SIG-M5 treated with dmso at 0.1 percent for 504 hours (cell line): ENCODE data around the gene ACSM4.
A peak's percentile ranks its signal among the peaks of the same experiment; 100 is the strongest.
"Not testable (repeated sequence)": the region's sequence is repeated elsewhere in the genome, so short reads cannot be mapped to it uniquely, and the experiment has no call there.

ENCODE experiments used
- DNase-seq: peaks from one replicate; lab custom pipeline; 2025; ENCODE audit not compliant: unreplicated experiment; lab: John Stamatoyannopoulos, UW

ACSM4 gene

DNA sequence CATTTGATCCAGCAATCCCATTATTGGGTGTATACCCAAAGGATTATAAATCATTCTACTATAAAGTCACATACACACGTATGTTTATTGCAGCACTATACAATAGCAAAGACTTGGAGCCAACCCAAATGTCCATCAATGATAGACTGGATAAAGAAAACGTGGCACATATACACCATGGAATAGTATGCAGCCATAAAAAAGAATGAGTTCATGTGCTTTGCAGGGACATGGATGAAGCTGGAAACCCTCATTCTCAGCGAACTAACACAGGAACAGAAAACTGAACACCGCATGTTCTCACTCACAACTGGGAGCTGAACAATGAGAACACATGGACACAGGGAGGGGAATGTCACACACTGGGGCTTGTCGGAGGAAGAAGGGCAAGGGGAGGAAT is 33.9 kb downstream of the ACSM4 start:
- not testable (repeated sequence) for DNase-seq

DNA sequence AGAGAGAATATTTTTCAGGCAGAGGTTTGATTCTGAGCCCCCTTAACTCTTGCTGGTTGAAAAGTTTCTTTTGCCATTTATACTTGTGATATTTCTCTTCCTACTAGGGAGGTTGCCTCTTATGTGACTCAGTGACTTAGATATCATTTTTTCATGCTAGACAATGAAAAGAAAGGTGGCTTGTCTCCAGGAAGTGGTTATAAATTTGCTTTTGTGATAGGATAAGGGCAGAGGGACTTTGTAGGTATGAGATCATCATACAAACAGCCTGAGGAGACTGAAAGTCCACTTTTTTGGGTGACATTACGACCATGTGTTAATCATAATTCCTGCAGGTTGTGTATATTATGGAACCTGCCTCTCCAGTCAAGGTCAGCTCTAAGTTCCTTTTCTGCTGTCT is 35.8 kb downstream of the ACSM4 start:
- no peak for DNase-seq

DNA sequence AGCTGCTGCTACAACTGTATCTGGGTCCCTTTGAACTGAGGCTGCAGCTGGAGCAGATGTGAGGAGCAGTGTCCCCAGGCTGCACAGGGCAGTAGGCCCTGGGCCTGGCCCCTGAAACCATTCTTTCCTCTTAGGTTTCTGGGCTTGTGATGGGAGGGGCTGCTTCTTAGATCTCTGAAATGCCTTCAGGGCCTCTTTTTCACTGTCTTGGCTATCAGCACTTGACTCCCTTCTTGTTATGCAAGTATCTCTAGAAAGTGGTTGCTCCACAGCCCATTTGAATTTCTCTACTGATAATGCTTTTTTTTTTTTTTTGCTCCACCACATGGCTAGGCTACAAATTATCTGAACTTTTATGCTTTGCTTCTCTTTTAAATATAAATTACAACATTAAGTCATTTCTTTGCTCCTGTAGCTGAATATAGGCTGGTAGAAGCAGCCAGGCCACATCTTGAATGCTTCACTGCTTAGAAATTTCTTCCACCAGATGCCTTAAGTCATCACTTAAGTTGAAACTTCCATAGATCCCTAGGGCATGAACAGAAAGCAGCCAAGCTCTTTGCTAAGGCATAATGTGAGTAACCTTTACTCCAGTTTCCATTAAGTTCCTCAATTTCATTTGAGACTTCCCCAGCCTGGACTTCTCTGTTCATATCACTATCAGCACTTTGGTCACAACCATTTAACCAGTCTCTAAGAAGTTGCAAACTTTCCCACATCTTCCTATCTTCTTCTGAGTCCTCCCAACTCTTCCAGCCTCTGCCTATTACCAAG is 41.1 kb downstream of the ACSM4 start:
- peak; percentile 13 for DNase-seq

DNA sequence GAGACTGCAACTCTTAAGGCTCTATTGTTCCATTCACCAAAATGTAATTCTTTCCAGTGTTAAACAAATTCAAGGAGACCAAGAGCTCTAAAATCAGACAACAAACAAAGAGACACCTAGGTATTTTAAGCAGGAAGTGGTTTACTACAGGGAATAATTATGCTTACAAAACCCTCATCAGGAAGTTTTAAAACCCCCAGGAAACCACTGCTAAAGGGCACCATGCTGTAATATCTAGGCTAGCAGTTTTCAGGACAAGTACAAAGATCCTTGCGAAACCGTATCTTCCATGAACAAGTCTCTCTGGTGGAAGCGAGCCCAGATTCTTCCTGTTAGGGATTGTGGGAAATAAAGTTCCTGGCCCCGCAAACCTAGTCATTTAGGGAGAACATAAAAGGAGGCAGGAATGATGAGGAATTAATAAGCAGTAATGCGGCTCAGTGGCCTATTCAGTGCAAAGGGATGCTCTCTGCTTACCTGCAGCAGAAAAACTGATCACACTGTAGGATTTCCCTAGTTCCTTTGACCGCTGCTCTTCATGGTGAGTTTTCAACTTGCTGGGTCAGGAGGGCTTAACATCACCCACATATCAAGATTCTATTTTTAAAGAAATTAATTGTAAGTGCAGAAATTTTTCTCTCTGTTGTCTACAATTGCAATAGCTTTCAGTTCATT is 42.8 kb downstream of the ACSM4 start:
- no peak for DNase-seq

DNA sequence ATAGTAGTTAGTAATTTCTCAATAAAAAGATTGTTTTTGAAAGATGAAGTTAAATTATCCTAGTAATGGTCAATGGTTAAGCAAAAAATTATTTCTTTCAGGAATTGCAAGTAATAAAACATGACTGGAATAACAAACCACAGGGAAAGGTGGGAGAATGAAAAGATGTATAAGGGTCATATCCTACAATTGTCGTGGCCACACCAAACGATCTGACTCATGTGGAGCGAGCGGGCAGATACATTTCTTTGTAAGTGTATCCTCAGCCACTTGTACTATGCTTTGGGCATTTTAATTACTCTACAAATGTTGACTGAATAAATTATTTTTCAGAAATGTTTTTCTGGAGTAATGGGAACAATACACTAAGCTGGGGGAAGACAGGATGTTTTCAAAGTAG is 45.5 kb downstream of the ACSM4 start:
- no peak for DNase-seq

DNA sequence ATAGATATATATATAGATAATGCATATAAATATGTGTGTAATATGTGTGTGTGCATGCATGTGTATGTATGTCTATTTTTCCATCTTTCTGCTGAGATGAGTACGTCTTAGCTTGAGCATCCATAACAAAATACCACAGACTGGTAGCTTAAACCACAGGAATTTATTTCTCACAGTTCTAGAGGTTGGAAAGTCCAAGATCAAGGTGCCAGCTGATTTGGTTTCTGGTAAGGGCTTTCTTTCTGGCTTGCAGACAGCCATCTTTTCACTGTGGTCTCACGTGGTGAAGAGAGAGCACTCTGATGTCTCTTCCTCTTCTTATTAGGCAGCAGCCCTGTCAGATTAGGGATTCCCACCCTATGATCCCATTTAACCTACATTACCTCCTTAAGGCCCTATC is 47.3 kb downstream of the ACSM4 start:
- no peak for DNase-seq

DNA sequence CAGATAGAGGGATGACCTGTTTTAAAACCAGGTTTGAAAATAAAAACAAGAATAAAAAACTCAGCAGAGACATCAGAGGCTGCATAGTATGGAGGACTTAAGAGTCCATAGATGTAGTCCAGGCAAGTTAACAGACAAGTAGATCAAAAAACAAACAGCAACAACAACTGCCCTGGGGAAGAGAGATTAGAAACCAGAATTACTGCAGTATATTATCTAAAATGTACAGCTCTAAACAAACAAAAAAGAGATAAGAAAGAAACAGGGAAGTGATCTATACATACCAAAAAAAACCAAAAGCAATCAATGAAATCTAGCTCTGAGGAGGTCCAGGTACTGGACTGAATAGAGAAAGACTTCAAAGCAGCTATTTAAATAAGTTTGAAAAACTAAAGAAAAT is 48.8 kb downstream of the ACSM4 start:
- DNase-seq: no peak

- no peak for DNase-seq
Observed at GRCh38 chr12:7354529-7354928, 50.7 kb downstream of the ACSM4 start.

- DNase-seq: no peak
Observed at GRCh38 chr12:7361265-7361664, 57.4 kb downstream of the ACSM4 start.

GRCh38 chr12:7362734-7363133 is 58.9 kb downstream of the ACSM4 start:
- DNase-seq: no peak

DNA sequence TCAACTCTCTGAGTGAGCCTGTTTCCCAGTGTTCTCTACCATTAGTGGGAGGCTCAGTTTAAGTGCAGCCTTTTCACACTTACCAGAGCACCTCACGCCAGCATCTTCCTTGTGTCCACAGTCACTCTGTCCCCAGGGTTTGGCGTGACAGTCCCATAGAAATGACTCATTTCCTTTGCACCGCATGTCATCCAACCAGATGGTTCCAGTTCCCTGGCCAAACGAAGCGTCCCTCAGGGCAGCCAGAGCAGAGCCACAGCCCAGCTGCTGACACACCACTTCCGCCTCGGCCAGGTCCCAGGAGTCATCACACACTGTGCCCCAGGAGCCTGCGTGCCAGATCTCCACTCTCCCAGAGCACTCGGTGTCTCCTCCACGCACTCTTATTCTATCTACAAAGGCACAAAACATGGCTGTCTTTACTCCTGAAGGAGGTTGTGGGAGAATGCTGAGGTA is 65.4 kb downstream of the ACSM4 start:
- DNase-seq: no peak

DNA sequence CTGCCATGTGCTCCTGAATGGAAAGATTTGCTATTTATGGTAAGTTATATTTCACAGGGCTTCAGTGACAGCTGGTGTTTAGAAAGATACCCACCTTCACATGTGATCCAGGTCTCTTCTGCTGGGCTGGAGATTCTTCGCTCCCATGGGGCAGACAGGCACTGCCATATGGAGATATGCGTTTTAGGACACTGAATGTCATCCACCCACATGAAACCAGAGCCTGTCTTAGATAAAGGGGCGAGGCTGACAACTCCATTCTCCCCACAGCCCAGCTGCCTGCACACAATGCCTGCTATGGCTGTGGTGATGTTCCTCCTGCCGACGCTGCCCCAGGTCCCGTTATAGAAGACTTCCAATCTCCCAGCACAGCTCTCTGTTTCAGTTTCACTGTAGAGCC is 69.4 kb downstream of the ACSM4 start:
- no peak for DNase-seq

DNA sequence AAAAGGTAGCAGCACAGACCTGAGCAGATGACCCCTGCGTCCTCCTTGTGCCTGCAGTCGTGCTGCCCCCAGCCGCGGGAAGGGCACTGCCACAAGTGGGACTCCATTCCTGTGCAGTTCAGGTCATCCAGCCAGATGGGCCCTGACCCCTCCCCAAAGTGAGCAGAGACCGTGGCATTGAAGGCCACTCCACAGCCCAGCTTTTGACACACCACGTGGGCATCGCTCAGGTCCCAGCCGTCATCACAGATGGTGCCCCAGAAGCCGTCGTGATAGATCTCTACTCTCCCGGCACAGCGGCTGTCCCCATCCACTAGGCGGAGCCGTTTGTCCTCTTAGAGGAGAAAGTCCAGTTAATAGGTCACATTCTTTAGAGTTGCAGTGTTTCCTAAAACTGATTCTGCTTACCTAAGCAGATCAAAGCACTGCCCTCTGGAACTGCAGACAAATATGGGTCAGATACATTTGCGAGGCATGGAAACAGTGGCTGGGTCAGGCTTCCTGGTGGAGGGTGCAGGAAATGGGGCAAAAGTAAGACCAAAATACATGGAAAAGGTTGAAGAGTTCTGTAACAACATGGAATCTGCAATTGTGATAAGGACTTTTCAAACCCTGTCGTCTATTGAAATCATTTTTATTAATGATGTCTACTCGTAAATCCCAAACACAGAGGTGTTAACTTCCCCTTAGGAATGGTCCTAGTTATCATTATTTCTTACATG is 70.7 kb downstream of the ACSM4 start:
- DNase-seq: peak; percentile 25

- DNase-seq: no peak
Observed at GRCh38 chr12:7375145-7375543, 71.3 kb downstream of the ACSM4 start.

GRCh38 chr12:7376196-7376595 is 72.3 kb downstream of the ACSM4 start:
- DNase-seq: no peak
